H1 (cell line): ENCODE results near the gene CHSY1.

Experiments used
- EP300 ChIP-seq, 2 experiments: IDR thresholded peaks; 1 replicate in 1 of 2; 2 replicates in 1 of 2; pipeline ENCODE4 v1.6.1; 2011 to 2012; ENCODE audit warnings: low read depth in 2 of 2, low read length in 2 of 2, mild to moderate bottlenecking in 2 of 2, borderline replicate concordance in 1 of 2, inconsistent platforms in 1 of 2, moderate library complexity in 1 of 2
- NANOG ChIP-seq: IDR thresholded peaks from 2 replicates; pipeline ENCODE4 v1.6.1; 2011; ENCODE audit warnings: low read length, low read depth, mild to moderate bottlenecking, inconsistent platforms; ENCODE audit not compliant: insufficient read depth, poor library complexity, severe bottlenecking
- TF ChIP-seq, protein P1 (sequence below), 3 experiments: IDR thresholded peaks; 1 replicate in 2 of 3; 2 replicates in 1 of 3; pipeline versions ENCODE4 v1.5.1 to v1.6.1; 2011; ENCODE audit warnings: low read length in 3 of 3, mild to moderate bottlenecking in 3 of 3, inconsistent platforms in 2 of 3, low read depth in 1 of 3, moderate library complexity in 1 of 3; ENCODE audit not compliant: insufficient read depth in 1 of 3; ENCODE audit errors: control extremely low read depth in 1 of 3

DNA sequence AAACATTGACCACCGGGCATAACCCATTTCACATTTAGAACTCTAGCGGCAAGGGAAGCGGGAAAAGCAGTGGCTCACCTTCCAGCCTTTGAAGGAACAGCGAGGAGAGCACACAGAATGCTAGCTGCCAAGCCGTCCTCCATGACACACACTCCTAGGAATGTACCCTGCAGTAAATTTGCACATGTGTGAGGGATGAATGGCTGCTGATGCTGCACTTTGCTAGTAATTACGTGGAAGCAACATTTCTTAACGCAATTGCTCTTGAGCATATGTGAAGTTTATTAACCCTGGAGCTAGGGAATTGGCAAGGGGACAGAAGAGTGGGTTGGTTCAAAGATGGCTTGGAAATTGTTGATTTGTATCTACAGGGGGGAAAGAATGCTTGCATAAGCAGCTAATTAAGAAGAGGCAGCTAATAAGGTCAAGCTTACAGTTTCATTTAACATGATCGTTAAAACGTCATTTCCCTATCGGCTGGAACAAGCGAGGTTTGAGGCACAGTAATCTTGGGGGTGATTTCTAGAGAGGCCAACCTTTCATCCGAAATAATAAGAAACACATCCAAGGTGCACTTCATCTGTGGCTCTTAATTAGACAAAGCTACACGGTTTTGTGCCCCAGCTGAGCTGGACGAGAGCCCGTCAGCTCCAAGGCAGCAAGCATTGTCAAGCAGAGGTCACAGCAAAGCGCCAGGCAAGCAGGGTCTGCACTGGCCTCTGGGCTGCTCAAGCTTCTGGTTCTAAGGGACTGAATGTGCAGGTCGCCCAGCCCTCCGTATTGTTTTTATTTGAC lies 123.4 kb downstream of the CHSY1 start:
- TF ChIP-seq EP300 (IDR thresholded peaks at IDR 0.05; ENCODE audit: borderline replicate concordance in 1 of 2, low read depth in 2 of 2, low read length in 2 of 2) = no peak
- no peak for TF ChIP-seq NANOG
- TF ChIP-seq, protein P1, sequence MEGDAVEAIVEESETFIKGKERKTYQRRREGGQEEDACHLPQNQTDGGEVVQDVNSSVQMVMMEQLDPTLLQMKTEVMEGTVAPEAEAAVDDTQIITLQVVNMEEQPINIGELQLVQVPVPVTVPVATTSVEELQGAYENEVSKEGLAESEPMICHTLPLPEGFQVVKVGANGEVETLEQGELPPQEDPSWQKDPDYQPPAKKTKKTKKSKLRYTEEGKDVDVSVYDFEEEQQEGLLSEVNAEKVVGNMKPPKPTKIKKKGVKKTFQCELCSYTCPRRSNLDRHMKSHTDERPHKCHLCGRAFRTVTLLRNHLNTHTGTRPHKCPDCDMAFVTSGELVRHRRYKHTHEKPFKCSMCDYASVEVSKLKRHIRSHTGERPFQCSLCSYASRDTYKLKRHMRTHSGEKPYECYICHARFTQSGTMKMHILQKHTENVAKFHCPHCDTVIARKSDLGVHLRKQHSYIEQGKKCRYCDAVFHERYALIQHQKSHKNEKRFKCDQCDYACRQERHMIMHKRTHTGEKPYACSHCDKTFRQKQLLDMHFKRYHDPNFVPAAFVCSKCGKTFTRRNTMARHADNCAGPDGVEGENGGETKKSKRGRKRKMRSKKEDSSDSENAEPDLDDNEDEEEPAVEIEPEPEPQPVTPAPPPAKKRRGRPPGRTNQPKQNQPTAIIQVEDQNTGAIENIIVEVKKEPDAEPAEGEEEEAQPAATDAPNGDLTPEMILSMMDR (IDR thresholded peaks at IDR 0.05; ENCODE audit: control extremely low read depth in 1 of 3, insufficient read depth in 1 of 3, low read depth in 1 of 3, low read length in 3 of 3) = no peak
